Activated B cell treated with CpG ODN at 0.5 μM for 24 hours (primary cell): ENCODE measurements around the gene PRKAB1. TPM values are rescaled to one million over a fixed set of nuclear protein-coding genes. Genes with fewer than 3 reads are reported as not detected.
A peak's percentile ranks its signal among the peaks of the same experiment; 100 is the strongest.

Experiments
- ATAC-seq: fragments of 200-7000 bp; cut with Tn5 transposase; one replicate; pipeline ENCODE4 v1.10.0; 2021; ENCODE audit warnings: low read depth, mild to moderate bottlenecking, moderate library complexity
- CTCF ChIA-PET: fragments of 350-600 bp; sonication (Branson Sonifier 250); formaldehyde crosslinking; loops from one replicate; lab custom pipeline; 2021; ENCODE audit warnings: antibody characterized with exemption; lab: Charles Lee
- POLR2A ChIA-PET: fragments of 350-600 bp; sonication (Branson Sonifier 250); formaldehyde crosslinking; loops from one replicate; lab custom pipeline; 2021; ENCODE audit warnings: antibody characterized with exemption; lab: Charles Lee
- DNase-seq: peaks from one replicate; pipeline ENCODE4 v3.0.0; 2022
- H3K27ac Mint-ChIP-seq: one replicate; pipeline ENCODE4 v1.8.0; 2020; ENCODE audit warnings: mixed read lengths
- H3K27me3 Mint-ChIP-seq: one replicate; pipeline ENCODE4 v1.8.0; 2021; ENCODE audit warnings: mixed read lengths
- H3K36me3 Mint-ChIP-seq: one replicate; pipeline ENCODE4 v1.8.0; 2021; ENCODE audit warnings: low read depth, mixed read lengths
- H3K4me1 Mint-ChIP-seq: one replicate; pipeline ENCODE4 v1.8.0; 2021; ENCODE audit warnings: mixed read lengths
- H3K4me3 Mint-ChIP-seq: one replicate; pipeline ENCODE4 v1.8.0; 2020; ENCODE audit warnings: mild to moderate bottlenecking, mixed read lengths
- H3K9me3 Mint-ChIP-seq: one replicate; pipeline ENCODE4 v1.8.0; 2020; ENCODE audit warnings: mixed read lengths
- intact Hi-C: fragments of 100-400 bp; cut with micrococcal nuclease; formaldehyde crosslinking; loops from one replicate; pipeline ENCODE4 v1.15.1; 2024
- total RNA-seq: library from RNA; stranded (reverse); gene quantifications from 2 replicates; pipeline ENCODE4 v1.2.3, GENCODE V29; 2022
- TF ChIP-seq, protein P1 (sequence below): fragments of 200-600 bp; IDR thresholded peaks from one replicate; pipeline ENCODE4 v1.8.0; 2022; ENCODE audit warnings: antibody characterized with exemption, mild to moderate bottlenecking

PRKAB1 gene
- total RNA-seq, 1 donor from 2014 or later, result 49.1 TPM

DNA sequence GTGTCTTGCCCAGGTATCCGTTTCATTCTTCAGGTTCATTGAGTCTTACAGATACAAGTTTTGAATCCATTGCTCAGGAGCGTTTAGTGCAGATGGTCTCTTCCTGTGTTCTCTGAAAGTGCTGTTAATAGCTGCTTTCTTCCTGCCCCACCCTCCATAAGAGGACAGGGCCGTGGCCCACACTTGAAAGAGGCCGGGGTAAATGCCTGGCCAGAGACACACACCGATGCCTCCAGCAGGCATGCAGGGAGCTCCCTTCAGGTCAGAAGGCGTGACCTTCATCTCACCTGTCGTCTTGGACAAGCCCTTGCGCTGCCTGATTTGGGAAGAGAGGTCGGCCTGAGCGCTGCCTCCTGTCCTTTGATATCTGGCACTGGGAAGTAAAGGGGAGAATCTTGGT, 11.6 kb downstream of the PRKAB1 start:
- Mint-ChIP-seq H3K36me3 (peaks cover 71% of the 10 kb centered on the region), H3K27me3 (no peaks in the 10 kb centered on the region)
- CTCF ChIA-PET, result no interaction called here

DNA sequence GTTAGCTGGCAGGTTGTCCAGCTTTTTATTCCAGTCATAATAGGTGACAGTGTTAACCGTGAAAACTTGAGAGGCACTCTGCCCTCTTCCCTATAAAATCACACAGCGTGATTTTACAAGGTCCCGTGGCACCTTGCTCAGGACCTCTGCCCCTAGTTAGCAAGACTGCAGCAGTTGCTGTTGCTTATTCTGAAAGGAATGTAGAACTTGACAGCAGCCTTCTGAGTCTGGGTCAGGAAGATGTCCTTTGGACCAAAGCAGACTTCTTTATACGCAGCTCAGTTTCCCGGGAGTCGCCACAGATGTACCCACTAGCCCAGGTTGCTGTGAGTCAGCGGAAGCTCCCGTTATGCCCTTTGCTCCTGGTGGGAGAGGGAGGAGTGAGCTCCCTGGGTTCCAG, 13.2 kb downstream of the PRKAB1 start:
- peaks cover 55% of the 10 kb centered on the region for H3K36me3 Mint-ChIP-seq
- H3K9me3 Mint-ChIP-seq, result peaks cover 3% of the 10 kb centered on the region
- no peaks in the 10 kb centered on the region for H3K27me3 Mint-ChIP-seq
- DNase-seq (no peak), ATAC-seq (no peak)
- no peak overlapping the region for H3K4me3 Mint-ChIP-seq
- ChIA-PET CTCF (interaction anchor here (1.1 to 2.4 kb wide), 3 partner anchors 13 to 22 kb away, joined by 3 to 19 read pairs (median 5); partner anchors contain the start of gene PRKAB1), POLR2A (interaction anchor here (1.8 to 3.3 kb wide), 2 partner anchors 11 to 14 kb away, joined by 5 to 43 read pairs; partner anchors contain the start of gene PRKAB1)
- peaks cover 38% of the 10 kb centered on the region for H3K4me1 Mint-ChIP-seq
- H3K27ac Mint-ChIP-seq, result peak overlapping the region; percentile 96
- TF ChIP-seq, protein P1, sequence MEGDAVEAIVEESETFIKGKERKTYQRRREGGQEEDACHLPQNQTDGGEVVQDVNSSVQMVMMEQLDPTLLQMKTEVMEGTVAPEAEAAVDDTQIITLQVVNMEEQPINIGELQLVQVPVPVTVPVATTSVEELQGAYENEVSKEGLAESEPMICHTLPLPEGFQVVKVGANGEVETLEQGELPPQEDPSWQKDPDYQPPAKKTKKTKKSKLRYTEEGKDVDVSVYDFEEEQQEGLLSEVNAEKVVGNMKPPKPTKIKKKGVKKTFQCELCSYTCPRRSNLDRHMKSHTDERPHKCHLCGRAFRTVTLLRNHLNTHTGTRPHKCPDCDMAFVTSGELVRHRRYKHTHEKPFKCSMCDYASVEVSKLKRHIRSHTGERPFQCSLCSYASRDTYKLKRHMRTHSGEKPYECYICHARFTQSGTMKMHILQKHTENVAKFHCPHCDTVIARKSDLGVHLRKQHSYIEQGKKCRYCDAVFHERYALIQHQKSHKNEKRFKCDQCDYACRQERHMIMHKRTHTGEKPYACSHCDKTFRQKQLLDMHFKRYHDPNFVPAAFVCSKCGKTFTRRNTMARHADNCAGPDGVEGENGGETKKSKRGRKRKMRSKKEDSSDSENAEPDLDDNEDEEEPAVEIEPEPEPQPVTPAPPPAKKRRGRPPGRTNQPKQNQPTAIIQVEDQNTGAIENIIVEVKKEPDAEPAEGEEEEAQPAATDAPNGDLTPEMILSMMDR, result no peak
- intact Hi-C loops, result loop anchor here (5.0 kb wide), 1 partner anchor 406 kb away; no protein-coding TSS in a partner anchor

More for the DNA sequence above, 11.6 kb downstream of the PRKAB1 start:
- Mint-ChIP-seq H3K27ac (no peak overlapping the region), H3K9me3 (peaks cover 3% of the 10 kb centered on the region), H3K4me3 (no peak overlapping the region), H3K4me1 (peaks cover 30% of the 10 kb centered on the region)
- TF ChIP-seq, protein P1, result no peak
- no peak for DNase-seq
- intact Hi-C loops, result no loop called here
- no peak for ATAC-seq
- POLR2A ChIA-PET, result no interaction called here

DNA sequence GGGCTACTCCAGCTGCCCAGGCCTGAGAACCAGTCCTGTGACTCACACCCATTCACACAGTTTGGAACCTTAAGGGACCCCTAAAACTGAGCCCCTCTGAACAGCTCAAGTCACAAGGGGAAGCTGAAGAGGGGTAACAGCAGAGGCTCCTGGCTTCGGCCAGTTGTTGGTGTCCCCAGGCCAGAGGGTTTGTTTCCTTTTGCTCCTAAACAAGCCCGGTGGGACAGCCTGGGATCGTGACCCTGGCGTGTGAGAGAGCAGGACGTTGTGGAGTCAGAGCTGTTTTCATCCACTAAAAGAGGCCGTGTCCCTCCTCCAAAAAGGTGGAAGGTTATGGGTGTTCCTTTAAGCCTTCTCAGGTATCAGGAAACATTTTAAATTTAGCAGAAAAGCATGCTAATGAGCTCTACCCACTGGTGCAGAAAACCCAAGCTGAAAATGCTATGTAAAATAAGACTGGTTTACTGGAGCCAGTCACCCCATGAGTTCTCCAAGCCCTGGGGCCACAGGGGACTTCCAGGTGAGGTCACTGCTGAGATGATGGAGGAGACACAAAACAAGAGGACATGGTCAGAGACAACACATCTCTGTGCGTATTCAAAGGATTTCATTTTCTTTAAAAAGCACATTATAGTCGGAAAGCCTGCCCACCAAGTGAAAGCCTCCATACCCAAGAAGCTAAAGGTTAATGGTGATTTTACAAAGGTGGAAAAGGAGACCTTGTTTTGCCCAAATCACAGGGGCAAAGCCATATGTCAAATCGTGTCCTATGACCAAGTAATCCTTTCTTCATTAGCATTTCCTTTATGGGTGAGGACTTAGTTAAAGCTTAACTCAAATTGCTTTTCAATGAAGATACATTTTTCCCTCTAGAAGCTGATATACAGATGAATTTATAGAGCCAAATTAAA, 14.1 kb downstream of the PRKAB1 start:
- Mint-ChIP-seq H3K36me3 (peaks cover 46% of the 10 kb centered on the region), H3K27me3 (no peaks in the 10 kb centered on the region), H3K4me3 (peak overlapping the region; percentile 78), H3K27ac (peak overlapping the region; percentile 96), H3K4me1 (peaks cover 41% of the 10 kb centered on the region), H3K9me3 (peaks cover 3% of the 10 kb centered on the region)
- ATAC-seq (peak; percentile 71), DNase-seq (no peak)
- TF ChIP-seq, protein P1, result no peak
- CTCF ChIA-PET, result interaction anchor here (1.1 to 2.4 kb wide), 5 partner anchors 13 to 100 kb away, joined by 3 to 19 read pairs (median 4); partner anchors contain the start of gene PRKAB1
- POLR2A ChIA-PET, result interaction anchor here (0.6 to 3.3 kb wide), 4 partner anchors 9 to 24 kb away, joined by 3 to 43 read pairs (median 4); partner anchors contain the start of gene PRKAB1
- intact Hi-C loops, result loop anchor here (1.0 to 5.0 kb wide), 2 partner anchors 15 to 405 kb away; no protein-coding TSS in a partner anchor

DNA sequence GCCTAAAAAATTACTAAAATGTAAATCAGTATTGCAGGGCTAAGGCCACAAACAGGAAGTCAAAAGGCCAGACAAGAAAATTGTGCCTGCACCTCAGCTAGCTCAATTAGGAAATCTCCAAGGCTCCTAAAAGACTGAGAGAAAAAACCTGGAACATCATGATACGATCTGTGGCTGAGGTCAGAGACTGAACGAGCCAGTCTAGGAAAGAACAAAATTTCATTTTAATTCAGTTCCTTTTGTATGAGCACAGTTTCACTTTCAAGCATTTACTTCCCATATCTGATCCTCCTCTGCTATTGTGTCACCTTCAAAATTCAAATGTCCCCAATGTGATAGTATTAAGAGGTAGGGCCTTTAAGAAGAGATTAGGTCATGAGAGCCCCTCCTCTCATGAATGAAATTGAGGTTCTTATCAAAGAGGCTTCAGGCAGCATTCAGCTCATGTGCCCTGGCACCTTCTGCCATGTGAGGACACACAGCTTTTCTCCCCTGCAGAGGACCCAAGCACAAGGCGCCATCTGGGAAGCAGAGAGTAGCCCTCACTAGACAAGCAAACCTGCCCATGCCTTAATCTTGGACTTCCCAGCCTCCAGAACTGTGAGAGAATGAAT, 14.8 kb downstream of the PRKAB1 start:
- ATAC-seq, result peak; percentile 77
- DNase-seq, result no peak
- Mint-ChIP-seq H3K4me1 (peaks cover 47% of the 10 kb centered on the region), H3K27me3 (no peaks in the 10 kb centered on the region), H3K9me3 (peaks cover 3% of the 10 kb centered on the region), H3K4me3 (peak overlapping the region; percentile 64), H3K27ac (peak overlapping the region; percentile 96), H3K36me3 (peaks cover 38% of the 10 kb centered on the region)
- intact Hi-C loops, result loop anchor here (1.0 to 5.0 kb wide), 2 partner anchors 15 to 405 kb away; no protein-coding TSS in a partner anchor
- TF ChIP-seq, protein P1, result no peak
- POLR2A ChIA-PET, result interaction anchor here (0.7 to 3.3 kb wide), 3 partner anchors 12 to 24 kb away, joined by 3 to 43 read pairs (median 5); partner anchors contain the start of gene PRKAB1
- CTCF ChIA-PET, result interaction anchor here (1.3 to 2.4 kb wide), 4 partner anchors 12 to 99 kb away, joined by 4 to 19 read pairs (median 4); partner anchors contain the start of gene PRKAB1
